HG02852 (cell line): ENCODE results near the gene SLC36A1.

Experiments used
- ATAC-seq: cut with Tn5 transposase; IDR thresholded peaks from one replicate; pipeline ENCODE4 v1.9.1; 2021; ENCODE audit warnings: mild to moderate bottlenecking, moderate library complexity; ENCODE audit not compliant: unreplicated experiment

SLC36A1 gene

DNA sequence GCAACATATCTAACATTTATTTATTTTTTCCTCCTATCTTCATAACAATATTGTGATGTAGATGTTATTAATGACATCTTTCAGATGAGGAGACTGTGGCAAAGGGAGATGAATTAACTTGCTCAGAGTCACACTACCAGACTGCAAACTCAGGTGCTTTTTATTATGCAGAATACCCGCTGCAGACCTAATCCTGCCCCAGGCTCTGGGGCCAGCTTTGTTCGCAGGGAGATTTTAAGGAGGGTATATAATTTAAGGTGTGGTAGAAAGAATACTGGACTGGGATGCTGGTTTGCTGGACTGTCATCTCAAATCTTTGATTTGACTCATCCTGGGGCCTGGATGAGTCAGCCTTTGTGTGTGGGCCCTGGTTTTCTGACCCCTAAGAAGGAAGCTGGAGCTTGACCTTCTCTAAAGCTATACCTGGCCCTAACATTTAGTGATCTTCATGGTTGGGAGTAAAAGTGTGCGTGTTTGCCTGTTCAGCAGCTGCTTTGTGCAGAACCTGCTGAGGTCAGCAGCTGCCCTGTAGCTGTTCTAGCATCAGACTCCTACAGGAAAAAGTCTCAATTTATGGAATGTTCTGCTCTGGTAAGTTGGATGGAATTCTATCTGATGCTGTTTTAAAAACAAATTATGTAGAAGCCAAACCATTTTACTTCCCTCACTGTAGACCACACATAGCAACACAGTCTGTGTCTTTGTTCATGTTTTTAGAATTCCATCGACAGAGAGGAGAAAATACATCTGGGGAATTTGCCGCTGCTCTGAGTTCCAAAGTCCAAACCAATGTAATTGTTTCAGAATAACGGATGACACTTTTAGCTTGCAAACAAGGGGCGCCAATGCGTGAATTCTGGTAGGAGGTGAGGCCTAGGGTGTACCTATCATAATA lies 4.5 kb downstream of the SLC36A1 start:
- ATAC-seq: peak; percentile 73

DNA sequence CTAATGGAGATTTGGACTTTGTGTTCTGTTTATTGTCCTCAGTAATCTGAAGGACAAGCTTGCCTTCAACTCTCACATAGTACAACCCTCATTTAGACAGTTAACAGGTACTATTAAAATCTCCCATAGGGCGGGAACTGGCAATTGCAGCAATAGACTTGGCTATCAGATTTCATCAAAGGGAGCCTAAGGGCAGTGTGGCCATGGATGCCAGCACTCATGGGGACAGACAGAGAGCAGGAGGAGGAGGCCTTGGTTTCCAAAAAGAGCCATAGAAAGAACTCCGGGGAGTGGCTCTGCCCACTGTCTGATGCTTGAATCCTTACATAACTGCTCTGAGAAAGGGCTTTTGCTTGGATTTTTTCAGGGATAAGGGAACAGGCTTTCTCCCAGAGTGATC lies 6.8 kb downstream of the SLC36A1 start:
- ATAC-seq: no peak

DNA sequence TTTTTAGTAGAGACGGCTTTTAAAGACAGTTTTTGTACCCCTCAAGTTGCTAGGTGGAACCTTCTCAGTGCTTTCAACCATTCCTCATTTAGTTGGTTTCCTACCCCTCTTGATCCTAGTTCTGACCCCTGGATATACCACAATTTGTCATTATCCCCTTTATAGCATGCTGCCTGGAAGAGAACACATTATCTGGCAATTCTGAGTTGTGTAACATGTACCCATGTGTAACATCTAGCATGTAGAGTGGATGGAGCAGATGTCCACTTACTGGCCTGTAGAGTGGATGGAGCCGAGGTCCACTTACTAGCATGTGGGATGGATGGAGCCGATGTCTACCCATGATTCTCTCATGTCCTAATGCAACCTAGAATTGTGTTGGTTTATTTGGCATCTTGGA lies 7.5 kb downstream of the SLC36A1 start:
- no peak for ATAC-seq

DNA sequence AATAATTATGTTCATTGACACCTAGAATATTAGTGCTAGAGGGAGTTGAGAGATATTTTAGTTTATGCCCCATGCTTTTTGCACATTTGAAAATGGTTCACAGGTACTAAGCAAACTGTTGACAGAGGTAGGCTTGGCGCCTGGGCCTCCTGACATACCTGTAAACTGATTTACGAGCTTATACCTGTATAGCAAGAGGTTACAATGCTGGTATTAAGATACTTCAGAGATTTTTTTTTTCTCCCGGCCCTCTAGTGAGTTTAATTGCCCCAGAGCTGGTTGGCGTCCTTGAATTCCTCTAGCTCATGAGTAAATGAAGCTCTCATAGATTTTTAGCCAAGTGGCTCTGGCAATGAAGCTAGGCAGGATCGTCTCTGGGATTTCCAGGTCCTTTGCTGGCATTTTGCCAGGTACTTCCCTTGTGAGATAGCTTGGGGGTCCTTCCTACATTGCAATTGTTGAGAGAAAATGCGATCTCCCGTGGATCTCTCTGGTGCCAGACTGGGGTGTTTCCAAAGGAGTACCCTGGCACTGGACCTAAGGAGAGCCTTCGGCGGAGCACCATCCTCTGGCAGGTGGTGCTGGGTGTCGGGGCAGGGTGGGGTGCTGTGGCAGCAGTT lies 9.0 kb downstream of the SLC36A1 start:
- ATAC-seq: no peak

DNA sequence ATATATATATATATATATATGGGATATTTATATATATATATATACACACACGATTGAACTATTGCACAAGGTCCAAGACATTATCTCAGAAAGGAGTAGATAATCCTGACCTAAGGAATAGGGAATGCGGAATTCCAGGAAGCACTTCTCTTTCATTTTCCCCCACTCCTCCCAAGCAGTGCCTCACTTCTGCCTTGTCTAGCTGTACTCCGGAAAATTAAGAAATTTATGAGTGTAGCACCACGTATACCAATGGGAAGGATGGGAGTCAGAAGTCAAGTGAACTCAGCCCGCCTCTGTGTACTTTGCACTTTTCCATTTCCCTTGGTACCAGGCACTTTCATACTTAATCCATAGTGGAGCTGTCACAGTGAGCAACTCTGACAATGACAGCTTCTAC lies 10.9 kb downstream of the SLC36A1 start:
- ATAC-seq: no peak

DNA sequence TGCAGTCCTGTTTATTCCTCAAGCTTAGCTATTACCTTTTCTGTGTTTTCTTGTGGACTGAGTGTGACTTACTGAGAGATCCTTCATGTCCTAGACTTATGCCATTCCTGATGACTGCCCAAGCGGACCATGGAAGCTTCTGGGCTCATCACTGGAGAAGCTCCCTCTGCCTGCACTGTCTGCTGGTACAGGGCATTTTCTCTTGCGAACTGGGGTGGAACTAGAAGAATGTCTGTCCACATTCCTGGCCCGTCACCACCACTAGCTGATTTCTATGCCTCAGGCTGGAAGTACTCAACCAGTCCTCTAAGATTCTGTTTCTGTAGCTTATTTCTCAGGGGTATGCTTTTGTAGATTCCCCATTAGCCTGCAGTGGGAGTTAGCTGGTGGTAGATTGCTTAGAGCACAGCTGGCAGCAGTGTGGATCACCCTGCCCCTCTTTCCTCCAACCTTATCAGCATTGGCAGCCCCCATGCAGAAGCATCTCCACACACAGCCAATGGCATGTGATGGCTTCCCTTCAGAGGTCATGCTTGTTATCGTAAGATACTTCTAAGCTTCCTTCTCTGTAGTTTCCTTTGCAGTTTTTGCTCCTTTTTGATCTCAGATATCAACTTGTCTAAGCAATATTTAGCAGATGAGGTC lies 12.4 kb downstream of the SLC36A1 start:
- ATAC-seq: no peak

DNA sequence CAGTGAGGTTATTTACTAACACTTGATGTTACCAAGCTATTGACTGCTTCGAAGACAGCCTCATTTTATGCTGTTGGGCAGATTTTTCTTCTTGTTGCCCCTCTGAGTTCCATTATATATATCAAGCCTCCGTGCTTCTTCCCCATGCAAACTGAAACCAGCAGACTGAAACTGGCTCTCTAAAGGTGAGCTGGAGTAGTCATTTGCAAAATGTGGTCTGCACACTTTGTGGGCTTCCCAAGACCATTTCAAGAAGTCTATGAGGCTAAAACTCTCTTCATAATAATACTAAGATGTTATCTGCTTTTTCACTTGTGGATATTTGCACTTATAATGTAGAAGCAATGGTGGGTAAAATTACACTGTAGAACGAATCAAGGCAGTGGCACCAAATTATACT lies 13.9 kb downstream of the SLC36A1 start:
- ATAC-seq: peak; percentile 99

DNA sequence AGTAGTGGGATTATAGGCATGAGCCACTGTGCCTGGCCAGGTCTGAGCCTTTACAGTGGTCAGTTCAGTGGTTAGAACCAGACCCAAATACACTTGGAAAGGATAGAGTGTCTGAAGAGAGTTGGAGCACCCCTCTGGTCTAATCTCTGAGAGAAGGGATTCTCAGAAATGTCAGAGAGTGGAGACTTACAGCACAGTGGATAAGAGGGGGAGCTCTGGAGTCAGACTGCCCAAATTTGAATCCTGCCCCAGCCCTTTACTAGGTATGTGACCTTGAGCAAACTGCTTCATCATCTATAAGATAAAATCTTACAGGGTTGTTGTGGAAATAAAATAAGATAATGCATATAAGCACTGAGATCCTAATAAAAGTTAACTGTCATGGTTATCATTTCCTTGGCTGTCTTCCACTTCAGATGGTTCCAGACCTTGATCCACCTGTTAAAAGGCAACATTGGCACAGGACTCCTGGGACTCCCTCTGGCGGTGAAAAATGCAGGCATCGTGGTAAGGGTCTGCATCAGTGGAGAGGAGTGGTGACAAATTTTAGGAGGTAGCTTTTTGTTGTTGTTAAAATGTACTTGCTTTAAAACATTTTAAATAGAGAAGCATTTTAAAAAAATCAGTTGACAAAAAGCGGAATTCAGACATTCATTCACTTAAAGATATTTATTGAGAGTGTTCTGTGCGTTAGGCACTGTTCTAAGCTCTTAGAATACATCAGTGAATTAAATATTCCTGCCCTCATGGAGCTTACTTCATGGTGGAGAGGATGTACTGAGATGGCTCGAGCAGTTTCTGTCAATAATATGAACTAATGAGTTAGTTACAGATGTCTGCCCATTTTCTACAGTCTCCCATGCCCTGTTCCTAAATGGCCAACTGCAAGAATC lies 16.0 kb downstream of the SLC36A1 start:
- ATAC-seq: no peak

DNA sequence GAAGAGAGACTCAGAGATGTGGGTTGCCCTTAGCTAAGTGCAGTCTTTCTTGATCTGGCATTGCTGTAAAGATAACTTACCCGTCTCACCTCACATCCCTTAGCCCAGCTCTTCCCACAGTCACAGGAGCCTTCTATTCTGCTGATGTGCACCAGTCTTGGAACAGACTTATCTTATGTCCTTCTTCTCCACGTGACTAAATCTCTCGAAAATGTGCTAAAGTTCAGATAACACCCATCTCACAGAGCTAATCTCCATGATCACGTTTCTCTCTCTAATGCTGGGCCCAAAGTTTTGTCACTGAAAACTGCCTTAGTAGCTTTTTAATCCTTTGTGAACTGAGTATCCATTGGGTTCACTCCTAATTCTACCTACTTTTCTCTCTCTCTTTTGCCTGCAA lies 16.7 kb downstream of the SLC36A1 start:
- no peak for ATAC-seq

DNA sequence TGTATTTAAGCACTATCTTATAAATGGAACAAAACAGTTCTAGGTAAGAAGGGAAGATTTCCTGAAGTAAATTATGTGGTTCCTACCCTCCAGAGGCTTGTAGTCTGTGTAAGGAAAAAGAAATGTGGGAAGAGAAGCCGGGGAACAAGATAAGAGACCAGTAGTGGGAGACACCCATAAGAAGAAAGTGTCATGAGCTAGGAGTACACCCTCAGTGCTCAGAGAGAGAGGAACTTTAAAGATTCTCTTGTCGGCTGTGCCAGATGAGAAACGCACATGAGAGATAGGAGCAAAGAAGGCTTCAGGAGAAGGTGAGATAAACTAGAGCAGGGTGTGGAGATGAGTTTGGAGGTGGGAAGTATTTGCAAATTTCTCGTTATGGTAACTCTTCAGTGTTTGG lies 18.1 kb downstream of the SLC36A1 start:
- ATAC-seq: no peak

DNA sequence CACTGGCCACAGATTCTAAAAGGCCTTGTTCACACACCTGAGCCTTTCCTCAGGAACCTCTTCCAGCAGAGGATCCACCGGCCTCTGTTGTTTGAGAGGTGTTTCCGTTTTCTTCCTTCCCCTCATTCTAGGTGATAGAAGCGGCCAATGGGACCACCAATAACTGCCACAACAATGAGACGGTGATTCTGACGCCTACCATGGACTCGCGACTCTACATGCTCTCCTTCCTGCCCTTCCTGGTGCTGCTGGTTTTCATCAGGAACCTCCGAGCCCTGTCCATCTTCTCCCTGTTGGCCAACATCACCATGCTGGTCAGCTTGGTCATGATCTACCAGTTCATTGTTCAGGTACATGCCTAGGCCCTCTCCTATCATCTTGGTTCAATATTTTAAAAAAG lies 20.2 kb downstream of the SLC36A1 start:
- no peak for ATAC-seq

DNA sequence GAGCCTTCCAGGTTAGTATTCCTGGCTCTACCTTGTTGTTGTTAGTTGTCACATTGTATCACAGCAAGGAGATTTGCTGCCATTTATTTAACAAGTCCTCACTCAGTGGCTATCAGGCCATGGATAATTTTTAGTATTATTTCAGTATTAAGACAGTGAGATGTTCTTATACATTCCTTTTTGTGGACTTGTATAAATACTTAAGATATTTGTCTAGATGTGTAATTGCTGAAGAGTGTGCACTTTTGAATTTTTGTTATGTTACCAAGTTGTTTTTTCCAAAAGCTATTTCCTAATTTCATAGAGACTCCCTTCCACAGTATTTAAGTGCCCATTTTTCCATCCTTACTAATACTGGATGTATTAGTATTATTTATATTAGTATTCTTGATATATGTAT lies 22.0 kb downstream of the SLC36A1 start:
- ATAC-seq: no peak

DNA sequence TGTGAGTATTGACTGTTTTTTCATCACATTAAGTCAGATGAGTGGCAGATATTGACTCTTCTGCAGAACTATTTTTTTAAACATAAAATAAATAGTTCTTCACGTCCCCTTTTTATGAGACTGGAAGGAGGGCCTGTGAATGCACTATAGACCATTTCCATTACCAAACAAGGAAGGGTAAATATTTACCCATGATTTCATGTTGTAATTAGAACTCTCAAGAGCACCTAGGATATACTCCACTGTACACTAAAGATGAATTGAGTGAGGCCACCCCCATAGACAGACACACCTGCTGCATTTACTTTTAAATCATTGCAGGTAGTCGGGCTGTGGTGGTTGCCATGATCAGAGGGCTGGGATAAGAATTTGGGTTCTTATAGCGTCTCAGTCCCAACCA lies 22.6 kb downstream of the SLC36A1 start:
- ATAC-seq: no peak

DNA sequence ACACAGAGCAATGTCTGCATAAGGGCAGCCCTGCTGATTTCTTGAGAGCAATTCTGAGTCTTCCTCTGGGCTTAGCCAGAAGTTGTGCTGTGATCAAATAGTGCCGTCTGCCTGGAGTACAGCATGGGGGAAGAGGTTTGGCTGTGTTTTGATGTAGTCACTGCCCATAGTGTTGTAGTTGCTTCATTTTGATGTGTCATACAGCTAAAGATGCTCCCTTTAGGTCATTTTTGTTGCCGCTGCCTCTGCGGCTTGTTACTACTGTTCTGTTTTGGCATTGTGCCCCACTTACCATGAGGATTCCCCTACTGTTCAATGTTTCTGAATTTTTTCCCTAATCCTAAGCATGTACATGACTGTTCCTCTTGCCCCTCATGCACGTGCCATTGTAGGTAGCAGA lies 23.0 kb downstream of the SLC36A1 start:
- ATAC-seq: no peak

DNA sequence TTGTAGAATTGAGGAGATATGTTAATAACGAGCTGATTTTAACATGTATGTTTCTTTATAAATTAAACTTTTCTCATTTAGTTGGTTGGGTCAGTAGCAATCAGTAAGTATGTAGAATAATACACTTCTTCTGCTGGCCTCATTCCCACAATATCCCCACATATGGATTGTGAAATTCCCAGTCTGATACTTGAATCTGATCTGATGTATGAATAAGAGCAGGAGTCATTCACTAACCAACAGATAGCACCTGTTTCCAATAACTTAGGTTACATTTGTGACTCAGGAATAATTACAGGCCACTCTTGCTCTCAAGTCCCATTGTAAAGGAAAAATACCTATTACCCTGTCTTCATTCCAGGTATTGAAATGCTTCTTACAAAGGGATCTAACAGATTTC lies 23.9 kb downstream of the SLC36A1 start:
- ATAC-seq: no peak

DNA sequence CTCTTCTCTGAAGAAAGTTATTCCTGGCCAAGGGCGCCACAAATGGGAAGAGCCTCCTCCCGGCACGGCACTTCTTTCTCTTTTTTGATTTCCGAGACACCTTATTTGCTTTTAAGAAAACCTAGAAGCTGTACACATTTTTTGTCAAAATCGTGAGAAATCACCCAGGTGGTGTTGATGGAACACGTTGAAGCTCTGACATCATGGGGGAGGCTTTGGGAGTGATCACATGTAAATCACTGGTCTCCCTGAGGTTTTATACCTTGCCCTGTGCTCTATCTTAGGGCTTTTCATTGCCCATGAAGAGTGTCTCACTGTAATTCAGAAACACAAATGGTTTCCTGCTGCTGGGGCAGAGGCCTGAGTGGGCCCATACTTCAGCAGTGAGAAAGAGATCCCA lies 27.4 kb downstream of the SLC36A1 start:
- ATAC-seq: no peak

DNA sequence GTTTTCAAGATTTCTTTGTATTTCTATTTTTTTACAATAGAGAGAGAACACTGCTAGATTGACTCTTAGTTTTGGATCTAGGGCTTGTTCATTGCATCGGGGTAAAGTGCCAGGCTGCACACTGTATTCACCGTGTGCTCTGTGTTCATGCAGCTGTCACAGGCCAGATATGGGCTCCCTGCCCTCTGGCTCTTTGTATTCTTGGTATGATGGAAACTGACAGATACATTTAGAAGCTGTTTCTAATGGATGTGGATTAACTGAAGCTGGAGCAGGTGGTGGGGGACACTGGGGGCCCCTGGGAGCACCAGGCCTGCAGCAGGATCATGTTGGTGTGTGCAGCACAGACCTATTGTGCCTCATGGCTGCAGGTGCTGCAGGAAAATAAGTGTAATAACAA lies 28.0 kb downstream of the SLC36A1 start:
- ATAC-seq: no peak

DNA sequence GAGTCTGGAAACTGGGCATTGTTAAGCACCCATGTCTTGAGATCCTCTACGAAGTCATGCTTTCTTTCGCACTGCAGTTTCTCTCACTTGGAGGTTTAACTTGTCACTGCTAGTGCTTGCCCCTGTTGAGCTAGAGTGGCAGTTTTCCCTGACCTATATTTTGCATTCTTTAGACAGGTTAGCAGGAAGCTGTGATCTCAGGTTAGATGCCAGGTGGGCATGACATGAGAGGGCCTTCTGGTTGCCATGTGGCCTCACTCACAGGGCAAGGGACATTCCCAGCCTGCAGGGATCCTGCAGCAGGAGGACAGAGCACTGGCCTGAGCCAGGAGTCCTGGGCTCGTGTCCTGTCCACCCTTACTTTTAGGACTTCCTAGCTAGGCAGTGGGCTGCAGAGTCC lies 28.6 kb downstream of the SLC36A1 start:
- ATAC-seq: no peak

DNA sequence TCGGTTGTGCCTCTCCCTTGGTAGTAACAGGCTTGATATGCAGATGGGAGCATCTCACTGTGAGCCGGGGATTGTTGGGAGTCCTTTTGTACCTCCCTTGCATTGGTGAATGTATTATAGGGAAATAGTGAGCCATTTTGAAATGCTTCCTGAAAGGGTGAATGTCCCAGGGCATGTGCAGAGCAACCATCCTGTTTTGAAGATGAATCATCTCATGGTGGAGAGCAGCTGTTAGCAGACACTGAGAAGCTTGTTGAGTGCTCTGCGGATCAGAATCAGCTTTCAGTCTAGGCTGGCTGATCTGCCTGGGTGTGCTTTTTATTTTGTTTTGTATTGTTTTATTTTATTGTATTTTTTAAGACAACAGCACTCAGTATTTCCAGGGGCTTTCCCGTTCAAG lies 29.7 kb downstream of the SLC36A1 start:
- ATAC-seq: no peak

DNA sequence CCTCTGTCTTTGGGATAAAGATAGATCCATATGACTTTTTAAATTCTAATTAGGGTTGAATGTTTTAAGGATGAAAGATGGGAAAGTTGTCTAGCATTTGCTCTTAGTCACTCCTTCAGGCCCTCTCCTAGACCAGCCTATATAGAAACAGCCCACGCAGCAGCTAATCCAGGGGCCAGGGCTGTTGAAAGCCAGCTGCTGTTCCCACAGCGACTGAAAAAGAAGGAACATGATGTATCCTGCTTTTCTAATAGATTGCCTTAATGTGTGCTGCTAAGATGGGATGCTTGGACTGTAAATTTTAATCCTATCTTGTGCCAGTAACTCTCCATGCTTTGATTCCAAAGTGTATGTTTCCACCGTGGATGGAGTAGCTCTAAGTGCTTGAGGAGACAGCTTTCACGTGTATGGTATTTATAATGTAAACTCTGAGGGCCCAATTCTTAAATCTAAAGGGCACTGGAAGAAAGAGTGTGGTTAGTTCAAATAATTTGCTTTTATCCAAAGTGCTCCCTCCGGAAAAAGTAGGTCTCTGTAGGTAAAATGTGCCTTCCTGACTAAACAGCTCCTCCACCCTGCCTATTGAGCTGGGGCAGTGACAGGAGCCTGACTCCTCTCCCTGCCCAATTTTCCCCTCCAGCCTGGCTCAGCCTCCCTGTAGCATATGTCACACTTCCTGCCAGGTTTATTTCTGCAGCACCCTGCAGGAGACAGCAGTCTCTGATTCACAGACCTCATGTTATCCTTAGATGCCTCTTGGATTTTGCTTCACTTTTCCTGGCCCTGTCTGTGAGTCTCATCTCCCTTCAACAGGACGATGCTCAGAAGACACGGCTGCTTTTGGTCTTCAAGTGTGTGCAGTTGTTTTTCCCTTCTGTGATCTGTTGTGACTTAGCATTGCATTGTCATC lies 33.2 kb downstream of the SLC36A1 start:
- ATAC-seq: no peak
